PFSK-1 (cell line): ENCODE measurements around the gene IKZF5.

Source experiments
- FOXP2 ChIP-seq: optimal IDR thresholded peaks from 2 replicates; pipeline ENCODE3; 2011; ENCODE audit warnings: borderline replicate concordance, control low read depth, inconsistent platforms; ENCODE audit not compliant: insufficient read depth; ENCODE audit errors: extremely low read length, extremely low read depth
- POLR2AphosphoS5 ChIP-seq: IDR thresholded peaks from 2 replicates; pipeline ENCODE4 v1.6.1; 2012; ENCODE audit warnings: low read depth, mild to moderate bottlenecking, control low read depth, low read length, moderate library complexity
- REST ChIP-seq, 2 experiments: IDR thresholded peaks; 2 replicates each; pipeline versions ENCODE4 v1.6.1 to v1.8.0; 2011 to 2012; ENCODE audit warnings: low read depth in 2 of 2, low read length in 2 of 2, control low read depth in 1 of 2, inconsistent platforms in 1 of 2, mild to moderate bottlenecking in 1 of 2, moderate library complexity in 1 of 2; ENCODE audit not compliant: insufficient read depth in 1 of 2
- SIN3A ChIP-seq: IDR thresholded peaks from 2 replicates; pipeline ENCODE4 v1.6.1; 2012; ENCODE audit warnings: mild to moderate bottlenecking, low read length, moderate library complexity, borderline replicate concordance; ENCODE audit not compliant: insufficient read depth
- TAF1 ChIP-seq: IDR thresholded peaks from 2 replicates; pipeline ENCODE4 v1.6.1; 2012; ENCODE audit warnings: low read length, control low read depth, borderline replicate concordance; ENCODE audit not compliant: insufficient read depth

Gene IKZF5

GRCh38 chr10:123016228-123016627 lies 7.6 kb upstream of the IKZF5 start:
- TF ChIP-seq SIN3A (no peak), REST (IDR thresholded peaks at IDR 0.05; ENCODE audit: insufficient read depth in 1 of 2, low read depth in 2 of 2, low read length in 2 of 2) (no peak), FOXP2 (no peak), TAF1 (no peak), POLR2AphosphoS5 (no peak)

- TF ChIP-seq POLR2AphosphoS5 (no peak), TAF1 (no peak), SIN3A (no peak), REST (IDR thresholded peaks at IDR 0.05; ENCODE audit: insufficient read depth in 1 of 2, low read depth in 2 of 2, low read length in 2 of 2) (no peak), FOXP2 (no peak)
These were observed 6.2 kb upstream of the IKZF5 start for GRCh38 chr10:123014772-123015171.

- TF ChIP-seq FOXP2 = no peak
- TF ChIP-seq SIN3A = no peak
- no peak for TF ChIP-seq POLR2AphosphoS5
- TF ChIP-seq REST (IDR thresholded peaks at IDR 0.05; ENCODE audit: insufficient read depth in 1 of 2, low read depth in 2 of 2, low read length in 2 of 2) = no peak
- TF ChIP-seq TAF1 = no peak
These were observed 5.1 kb upstream of the IKZF5 start for GRCh38 chr10:123013456-123014419.

- TF ChIP-seq FOXP2 (no peak), TAF1 (no peak), POLR2AphosphoS5 (no peak), REST (IDR thresholded peaks at IDR 0.05; ENCODE audit: insufficient read depth in 1 of 2, low read depth in 2 of 2, low read length in 2 of 2) (no peak), SIN3A (no peak)
These were observed 3.4 kb upstream of the IKZF5 start for GRCh38 chr10:123011987-123012386.
